ENCODE results near the gene IL5. TPM values are rescaled to one million over a fixed set of nuclear protein-coding genes. Genes with fewer than 3 reads are reported as not detected.
"Not testable (repeated sequence)": the region's sequence is repeated elsewhere in the genome, so short reads cannot be mapped to it uniquely, and the experiment has no call there.

The IL5 gene
- not detected for total RNA-seq

DNA sequence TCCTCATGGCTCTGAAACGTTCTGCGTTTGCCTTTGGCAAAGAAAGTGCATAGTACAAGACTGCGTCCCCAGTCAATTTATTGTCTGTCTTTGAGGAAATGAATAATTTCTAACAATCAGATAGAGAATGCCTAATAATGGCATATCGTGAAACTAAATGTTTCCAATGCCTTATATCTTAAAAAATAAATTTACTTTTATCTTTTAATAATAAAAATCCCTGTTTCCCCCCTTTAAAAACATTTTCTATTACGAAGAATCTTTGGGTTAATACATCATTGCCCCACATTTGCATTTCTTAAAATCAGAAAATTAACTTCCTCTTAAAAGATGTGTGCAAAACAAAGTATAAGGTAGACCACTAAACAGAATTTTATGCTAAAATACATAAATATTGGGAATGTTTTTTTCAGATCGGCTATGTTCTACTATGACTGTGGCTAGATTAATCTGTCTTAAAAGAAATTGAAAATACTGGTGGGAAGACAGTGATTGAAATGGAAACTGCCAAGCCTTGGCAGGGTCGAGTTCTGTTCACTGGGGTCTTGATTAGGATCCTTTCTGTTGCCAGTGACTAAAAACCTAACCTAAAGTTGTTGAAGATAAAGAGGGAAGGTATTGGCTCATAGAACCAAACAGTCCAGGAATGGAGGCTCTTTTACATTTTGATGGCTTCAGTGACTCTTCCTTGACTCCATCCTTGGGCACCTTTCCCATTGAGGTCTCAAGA is at the start of gene IL5:
Gene IL5, minus strand, starts transcription at position 51 of the 730 bp plus-strand sequence. Its CDS starts 44 bp downstream, at position 7.
- H3K27me3 ChIP-seq: no peaks in the 10 kb centered on the region
- no peak within 1 kb of the TSS for H3K4me3 ChIP-seq (replicated peaks in 1 of 3)
- no peaks in the 10 kb centered on the region for H3K36me3 ChIP-seq
- H3K9me3 ChIP-seq: no peaks in the 10 kb centered on the region
- intact Hi-C loops (cut with DNase I): no loop called here
- no peak within 1 kb of the TSS for H3K27ac ChIP-seq
- no peak for TF ChIP-seq POLR2A (IDR thresholded peaks at IDR 0.05)
- TF ChIP-seq, protein P1, sequence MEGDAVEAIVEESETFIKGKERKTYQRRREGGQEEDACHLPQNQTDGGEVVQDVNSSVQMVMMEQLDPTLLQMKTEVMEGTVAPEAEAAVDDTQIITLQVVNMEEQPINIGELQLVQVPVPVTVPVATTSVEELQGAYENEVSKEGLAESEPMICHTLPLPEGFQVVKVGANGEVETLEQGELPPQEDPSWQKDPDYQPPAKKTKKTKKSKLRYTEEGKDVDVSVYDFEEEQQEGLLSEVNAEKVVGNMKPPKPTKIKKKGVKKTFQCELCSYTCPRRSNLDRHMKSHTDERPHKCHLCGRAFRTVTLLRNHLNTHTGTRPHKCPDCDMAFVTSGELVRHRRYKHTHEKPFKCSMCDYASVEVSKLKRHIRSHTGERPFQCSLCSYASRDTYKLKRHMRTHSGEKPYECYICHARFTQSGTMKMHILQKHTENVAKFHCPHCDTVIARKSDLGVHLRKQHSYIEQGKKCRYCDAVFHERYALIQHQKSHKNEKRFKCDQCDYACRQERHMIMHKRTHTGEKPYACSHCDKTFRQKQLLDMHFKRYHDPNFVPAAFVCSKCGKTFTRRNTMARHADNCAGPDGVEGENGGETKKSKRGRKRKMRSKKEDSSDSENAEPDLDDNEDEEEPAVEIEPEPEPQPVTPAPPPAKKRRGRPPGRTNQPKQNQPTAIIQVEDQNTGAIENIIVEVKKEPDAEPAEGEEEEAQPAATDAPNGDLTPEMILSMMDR (IDR thresholded peaks at IDR 0.05): no peak
- peaks cover 4 to 5% of the 10 kb centered on the region in 2 donors for H3K4me1 ChIP-seq
- 84 to 89% methylated on average over 7 of the region's 7 CpGs for WGBS, 2 donors
- DNase-seq: no peak

DNA sequence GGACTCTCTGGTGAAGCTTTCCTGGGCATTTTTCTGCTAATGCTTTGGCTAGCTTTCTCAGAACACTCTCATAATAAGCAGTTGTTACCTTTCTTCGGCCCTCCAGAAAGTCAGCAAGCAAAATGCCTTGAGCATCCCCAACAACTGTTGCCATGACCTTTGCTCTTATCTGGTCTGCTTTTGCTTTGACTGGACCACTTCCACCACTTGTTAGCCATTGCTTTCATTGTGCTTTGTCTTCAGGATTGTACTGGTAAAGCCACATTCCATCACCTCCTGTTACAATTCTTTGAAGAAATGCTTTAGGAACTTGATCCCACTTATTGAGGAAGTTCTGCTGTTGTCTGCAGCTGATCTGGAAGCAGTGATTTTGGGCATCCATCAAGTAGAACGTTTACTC is 49.2 kb upstream of the IL5 start:
- H3K9me3 ChIP-seq: no peaks in the 10 kb centered on the region
- intact Hi-C loops (cut with DNase I): no loop called here
- no peak overlapping the region for H3K27ac ChIP-seq
- H3K27me3 ChIP-seq: no peaks in the 10 kb centered on the region
- H3K4me3 ChIP-seq (replicated peaks in 1 of 3): no peak overlapping the region
- H3K4me1 ChIP-seq: no peaks in the 10 kb centered on the region
- 57 to 65% methylated on average over 2 of the region's 2 CpGs for WGBS, 2 donors
- H3K36me3 ChIP-seq: peaks cover 15 to 22% of the 10 kb centered on the region in 2 donors
- TF ChIP-seq, protein P1 (IDR thresholded peaks at IDR 0.05): no peak
- TF ChIP-seq POLR2A (IDR thresholded peaks at IDR 0.05): no peak
- DNase-seq: no peak

DNA sequence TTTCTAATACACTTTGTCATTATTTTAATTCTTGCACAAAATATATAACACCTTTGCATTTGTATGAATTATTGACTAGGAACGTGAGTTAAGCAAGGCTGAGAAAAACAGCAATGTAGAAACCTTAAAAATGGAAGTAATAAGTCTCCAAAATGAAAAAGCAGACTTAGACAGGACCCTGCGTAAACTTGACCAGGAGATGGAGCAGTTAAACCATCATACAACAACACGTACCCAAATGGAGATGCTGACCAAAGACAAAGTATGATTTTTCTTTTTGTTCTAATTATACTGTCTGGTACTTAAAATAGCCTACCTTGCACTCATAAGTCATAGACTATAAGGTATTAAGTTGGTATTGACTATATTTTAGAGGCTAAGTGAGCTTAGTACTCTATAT is 47.8 kb upstream of the IL5 start:
- DNase-seq: no peak
- TF ChIP-seq, protein P1 (IDR thresholded peaks at IDR 0.05): no peak
- no peak for TF ChIP-seq POLR2A (IDR thresholded peaks at IDR 0.05)
- intact Hi-C loops (cut with DNase I): no loop called here
- Histone ChIP-seq H3K27me3 (no peaks in the 10 kb centered on the region), H3K4me3 (replicated peaks in 1 of 3) (no peak overlapping the region), H3K36me3 (peaks cover 10 to 18% of the 10 kb centered on the region in 2 donors), H3K27ac (no peak overlapping the region), H3K9me3 (no peaks in the 10 kb centered on the region), H3K4me1 (no peaks in the 10 kb centered on the region)
- 86 to 94% methylated on average over 3 of the region's 3 CpGs for whole genome bisulfite sequencing, 2 donors

DNA sequence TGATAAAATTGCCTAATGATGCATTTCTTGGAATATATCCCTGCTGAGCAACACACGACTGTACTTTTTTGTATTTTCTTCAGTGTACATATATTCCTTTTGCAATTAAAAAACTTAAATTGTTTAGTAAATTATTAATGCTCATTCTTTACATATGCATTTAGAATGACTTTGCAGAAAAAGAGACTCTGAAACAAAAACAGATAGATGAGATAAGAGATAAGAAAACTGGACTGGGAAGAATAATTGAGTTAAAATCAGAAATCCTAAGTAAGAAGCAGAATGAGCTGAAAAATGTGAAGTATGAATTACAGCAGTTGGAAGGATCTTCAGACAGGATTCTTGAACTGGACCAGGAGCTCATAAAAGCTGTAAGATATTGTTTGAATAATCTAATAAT is 46.1 kb upstream of the IL5 start:
- Histone ChIP-seq H3K4me3 (replicated peaks in 1 of 3) (no peak overlapping the region), H3K4me1 (no peaks in the 10 kb centered on the region), H3K27ac (no peak overlapping the region), H3K9me3 (no peaks in the 10 kb centered on the region), H3K27me3 (no peaks in the 10 kb centered on the region), H3K36me3 (peaks cover 5% of the 10 kb centered on the region in 2 donors)
- WGBS, 2 donors: 92 to 95% methylated on average over 1 of the region's 1 CpG
- intact Hi-C loops (cut with DNase I): no loop called here
- TF ChIP-seq POLR2A (IDR thresholded peaks at IDR 0.05): no peak
- DNase-seq: no peak

DNA sequence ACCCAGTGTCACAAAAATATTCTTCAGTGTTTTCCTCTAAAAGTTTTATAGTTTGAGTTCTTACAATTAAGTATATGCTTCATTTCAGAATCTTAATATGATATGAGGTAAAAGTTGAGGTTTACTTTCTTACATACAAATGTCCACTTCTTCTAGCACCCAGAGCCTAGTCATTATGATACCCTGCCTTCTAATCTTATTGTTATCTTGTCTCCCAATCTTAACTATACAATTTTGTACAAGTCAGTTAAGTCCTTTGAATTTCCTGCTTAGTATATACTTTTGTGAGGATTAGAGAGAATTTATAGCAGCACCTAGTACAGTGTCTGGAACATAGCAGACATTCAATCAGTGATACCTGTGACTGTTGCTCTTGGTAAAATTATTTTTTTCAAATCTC is 42.7 kb upstream of the IL5 start:
- Histone ChIP-seq H3K36me3 (peaks cover 5% of the 10 kb centered on the region in 2 donors), H3K27ac (no peak overlapping the region), H3K9me3 (no peaks in the 10 kb centered on the region), H3K4me3 (replicated peaks in 1 of 3) (no peak overlapping the region), H3K4me1 (no peaks in the 10 kb centered on the region), H3K27me3 (no peaks in the 10 kb centered on the region)
- no peak for DNase-seq
- TF ChIP-seq POLR2A (IDR thresholded peaks at IDR 0.05): no peak
- TF ChIP-seq, protein P1 (IDR thresholded peaks at IDR 0.05): no peak
- intact Hi-C loops (cut with DNase I): no loop called here

DNA sequence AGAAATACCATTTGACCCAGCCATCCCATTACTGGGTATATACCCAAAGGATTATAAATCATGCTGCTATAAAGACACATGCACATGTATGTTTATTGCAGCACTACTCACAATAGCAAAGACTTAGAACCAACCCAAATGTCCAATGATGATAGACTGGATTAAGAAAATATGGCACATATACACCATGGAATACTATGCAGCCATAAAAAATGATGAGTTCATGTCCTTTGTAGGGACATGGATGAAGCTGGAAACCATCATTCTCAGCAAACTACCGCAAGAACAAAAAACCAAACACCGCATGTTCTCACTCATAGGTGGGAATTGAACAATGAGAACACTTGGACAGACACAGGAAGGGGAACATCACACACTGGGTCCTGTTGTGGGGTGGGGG is 41.2 kb upstream of the IL5 start:
- H3K4me3 ChIP-seq (replicated peaks in 1 of 3); H3K27me3 ChIP-seq; intact Hi-C loops (cut with DNase I); DNase-seq; H3K9me3 ChIP-seq; H3K27ac ChIP-seq; H3K4me1 ChIP-seq: not testable (repeated sequence)
- peaks cover 8 to 12% of the 10 kb centered on the region in 2 donors for H3K36me3 ChIP-seq
- 96 to 100% methylated on average over 2 of the region's 2 CpGs for WGBS, 2 donors
